KOPT-K1 (cell line): ENCODE measurements around the gene KLHL40.

Experiments
- H3K27ac ChIP-seq: fragments of 200-600 bp; sonication (generic); 2 replicates; pipeline ENCODE4 v1.5.1; 2016; ENCODE audit warnings: antibody characterized with exemption, mild to moderate bottlenecking, low read depth, low read length; ENCODE audit not compliant: poor library complexity, severe bottlenecking
- H3K36me3 ChIP-seq: fragments of 200-600 bp; sonication (generic); 2 replicates; pipeline ENCODE4 v1.5.1; 2017; ENCODE audit warnings: antibody characterized with exemption, mild to moderate bottlenecking, low read length, moderate library complexity; ENCODE audit not compliant: insufficient read depth
- H3K9me3 ChIP-seq: fragments of 200-600 bp; sonication (generic); 2 replicates; pipeline ENCODE4 v1.5.1; 2017; ENCODE audit warnings: antibody characterized with exemption, low read length, mild to moderate bottlenecking; ENCODE audit not compliant: insufficient read depth, poor library complexity, severe bottlenecking

Gene KLHL40

DNA sequence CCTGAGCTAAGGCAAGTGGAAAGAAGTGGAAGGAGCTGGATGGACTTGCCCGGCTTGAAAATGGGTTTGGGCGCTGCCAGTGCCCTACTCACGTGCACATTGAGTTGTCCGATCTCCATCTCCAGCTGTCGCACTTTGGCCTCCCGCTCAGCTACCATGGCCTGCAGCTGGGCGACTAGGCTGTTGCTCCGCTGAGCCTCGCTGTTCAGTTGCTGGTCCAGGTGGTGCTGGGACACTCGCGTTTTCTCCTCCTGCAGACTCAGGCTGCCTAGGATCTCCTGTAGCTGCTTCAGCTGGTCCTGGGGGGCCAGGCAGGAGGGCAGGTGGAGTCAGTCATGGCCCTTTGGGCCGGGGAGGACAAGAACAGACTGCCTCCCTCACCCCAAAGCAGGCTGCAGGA, 50.3 kb downstream of the KLHL40 start:
- no peaks in the 10 kb centered on the region for H3K9me3 ChIP-seq
- no peaks in the 10 kb centered on the region for H3K36me3 ChIP-seq

DNA sequence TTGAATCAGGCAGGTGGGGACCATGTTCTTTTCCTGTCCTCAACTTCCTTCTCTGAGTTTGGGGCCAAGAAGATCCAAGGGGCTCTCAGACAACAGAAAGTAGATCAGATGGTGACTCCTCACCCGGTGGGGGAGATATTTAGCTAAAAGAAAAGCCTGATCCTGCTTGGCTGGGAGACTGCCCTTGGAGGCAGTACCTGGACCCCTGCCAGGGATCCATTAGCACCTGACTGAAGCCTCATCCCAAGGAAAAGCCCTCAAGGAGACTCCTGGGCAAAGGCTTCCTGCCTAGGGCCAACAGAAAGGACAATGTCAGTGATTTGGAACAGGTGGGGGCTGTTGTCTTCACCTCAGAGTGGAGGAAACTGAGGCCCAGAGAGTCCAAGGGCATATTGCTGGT, 50.7 kb downstream of the KLHL40 start:
- no peaks in the 10 kb centered on the region for H3K9me3 ChIP-seq
- no peaks in the 10 kb centered on the region for H3K36me3 ChIP-seq
- H3K27ac ChIP-seq = no peak overlapping the region

More for the DNA sequence above, 50.3 kb downstream of the KLHL40 start:
- no peak overlapping the region for H3K27ac ChIP-seq

- H3K27ac ChIP-seq = no peak overlapping the region
- H3K9me3 ChIP-seq = no peaks in the 10 kb centered on the region
- no peaks in the 10 kb centered on the region for H3K36me3 ChIP-seq
These were observed 51.2 kb downstream of the KLHL40 start for GRCh38 chr3:42736531-42736930.

- H3K36me3 ChIP-seq = no peaks in the 10 kb centered on the region
- H3K9me3 ChIP-seq = no peaks in the 10 kb centered on the region
- no peak overlapping the region for H3K27ac ChIP-seq
These were observed 54.2 kb downstream of the KLHL40 start for GRCh38 chr3:42739401-42740158.

GRCh38 chr3:42741796-42742195, 56.5 kb downstream of the KLHL40 start:
- H3K36me3 ChIP-seq = no peaks in the 10 kb centered on the region
- no peaks in the 10 kb centered on the region for H3K9me3 ChIP-seq
- no peak overlapping the region for H3K27ac ChIP-seq
